T-cell (primary cell): ENCODE measurements around the gene IZUMO4. TPM values are rescaled to one million over a fixed set of nuclear protein-coding genes. Genes with fewer than 3 reads are reported as not detected.

Experiments
- ATAC-seq, 4 experiments: fragments of 200-7000 bp in 3 of 4; fragments of 150-1000 bp in 1 of 4; cut with Tn5 transposase; replicated peaks in 1 of 4; 1 replicate in 3 of 4; 2 replicates in 1 of 4; pipeline ENCODE4 v1.10.0; 2021; ENCODE audit warnings: moderate library complexity in 3 of 4, mild to moderate bottlenecking in 2 of 4, moderate number of reproducible peaks in 1 of 4
- CTCF ChIA-PET, 2 donors: fragments of 300-600 bp; sonication (Branson Sonifier 250); formaldehyde crosslinking; loops; one replicate each; lab custom pipeline; 2022; ENCODE audit warnings: antibody characterized with exemption in 2 of 2; lab: Charles Lee
- POLR2A ChIA-PET, 2 donors: fragments of 300-600 bp; sonication (Branson Sonifier 250); formaldehyde crosslinking; loops; one replicate each; lab custom pipeline; 2022; ENCODE audit warnings: antibody characterized with exemption in 2 of 2; lab: Charles Lee
- DNase-seq, 35 experiments: peaks; one replicate each; pipeline versions ENCODE4 v3.0.0 to v3.0.0-alpha.2; 2013 to 2023
- H3K27ac ChIP-seq: one replicate; pipeline ENCODE4 v1.5.1; 2013; ENCODE audit warnings: low read length
- H3K27me3 ChIP-seq, 2 experiments: replicated peaks in 1 of 2; 1 replicate in 1 of 2; 2 replicates in 1 of 2; pipeline versions ENCODE4 v1.6.1 to v1.7.0; 2013; ENCODE audit warnings: low read length in 1 of 2, mixed read lengths in 1 of 2; ENCODE audit not compliant: control insufficient read depth in 2 of 2, insufficient read depth in 2 of 2; ENCODE audit errors: extremely low read depth in 1 of 2
- H3K36me3 ChIP-seq, 2 donors: 1 replicate in 1 of 2; 2 replicates in 1 of 2; pipeline versions ENCODE4 v1.6.1 to v1.7.0; 2013; ENCODE audit warnings: low read length in 1 of 2; ENCODE audit not compliant: control insufficient read depth in 2 of 2, insufficient read depth in 1 of 2; ENCODE audit errors: extremely low read depth in 1 of 2
- H3K4me1 ChIP-seq, 2 experiments: 1 replicate in 1 of 2; 2 replicates in 1 of 2; pipeline versions ENCODE4 v1.6.1 to v1.7.0; 2013; ENCODE audit warnings: low read length in 2 of 2, mixed read lengths in 1 of 2; ENCODE audit not compliant: insufficient read depth in 2 of 2, control insufficient read depth in 1 of 2; ENCODE audit errors: extremely low read depth in 1 of 2
- H3K4me3 ChIP-seq, 2 donors: 1 replicate in 1 of 2; 2 replicates in 1 of 2; pipeline versions ENCODE4 v1.5.1 to v1.7.0; 2013; ENCODE audit warnings: mild to moderate bottlenecking in 2 of 2, low read length in 1 of 2, moderate library complexity in 1 of 2; ENCODE audit not compliant: control insufficient read depth in 1 of 2; ENCODE audit errors: extremely low read depth in 1 of 2
- H3K9me3 ChIP-seq: 2 replicates; pipeline ENCODE4 v1.7.0; 2013
- H3K27ac Mint-ChIP-seq, 2 donors: one replicate each; pipeline ENCODE4 v1.8.0; 2020 to 2021; ENCODE audit warnings: mild to moderate bottlenecking in 2 of 2, mixed read lengths in 2 of 2
- H3K27me3 Mint-ChIP-seq, 2 donors: one replicate each; pipeline ENCODE4 v1.8.0; 2021 to 2022; ENCODE audit warnings: mixed read lengths in 2 of 2
- H3K36me3 Mint-ChIP-seq: one replicate; pipeline ENCODE4 v1.8.0; 2021; ENCODE audit warnings: mixed read lengths
- H3K4me1 Mint-ChIP-seq, 3 donors: one replicate each; pipeline ENCODE4 v1.8.0; 2020 to 2022; ENCODE audit warnings: mixed read lengths in 3 of 3, mild to moderate bottlenecking in 1 of 3
- H3K4me3 Mint-ChIP-seq, 3 donors: one replicate each; pipeline ENCODE4 v1.8.0; 2020 to 2022; ENCODE audit warnings: mild to moderate bottlenecking in 3 of 3, mixed read lengths in 3 of 3, moderate library complexity in 3 of 3
- H3K9me3 Mint-ChIP-seq, 3 donors: one replicate each; pipeline ENCODE4 v1.8.0; 2020 to 2022; ENCODE audit warnings: mixed read lengths in 3 of 3
- WGBS: methylation state at CpG from one replicate; pipeline ENCODE4 v1.1.5; 2013; ENCODE audit warnings: missing lambda C conversion rate; ENCODE audit not compliant: insufficient coverage; 5-methylcytosine and 5-hydroxymethylcytosine counted together
- total RNA-seq, 35 experiments: library from RNA in 6 of 35; stranded (reverse) in 6 of 35; fragments of 120-200 nt in 1 of 35; gene quantifications; one replicate each; pipeline versions ENCODE4 v1.2.1 to v1.2.4 and lab custom pipeline; 2013 to 2026

Gene IZUMO4
- total RNA-seq, 5 donors from 2014 or later (not counting 1 experiment from before 2014, with no cell fraction given) = 14.0 to 23.5 (median 19.7) TPM

DNA sequence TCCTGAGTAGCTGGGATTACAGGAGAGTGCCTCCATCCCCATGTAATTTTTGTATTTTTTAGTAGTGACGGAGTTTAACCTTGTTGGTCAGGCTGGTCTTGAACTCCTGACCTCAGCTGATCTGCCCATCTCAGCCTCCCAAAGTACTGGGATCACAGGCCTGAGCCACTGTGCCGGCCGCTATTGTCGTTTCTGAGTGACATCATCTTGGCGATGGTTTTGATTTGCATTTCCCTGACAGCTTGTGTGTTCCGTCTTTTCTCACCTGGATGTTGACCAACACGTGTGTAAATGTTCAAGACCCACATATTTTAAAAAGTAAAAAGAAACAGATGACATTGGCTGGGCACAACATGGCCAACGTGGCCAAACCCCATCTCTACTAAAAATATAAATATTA lies 32.9 kb upstream of the IZUMO4 start:
- Histone ChIP-seq H3K9me3 (no peaks in the 10 kb centered on the region), H3K4me3 (no peak overlapping the region), H3K36me3 (no peaks in the 10 kb centered on the region), H3K4me1 (peaks cover 24 to 36% of the 10 kb centered on the region in 2 experiments), H3K27ac (no peak overlapping the region), H3K27me3 (no peaks in the 10 kb centered on the region)
- H3K9me3 Mint-ChIP-seq = no peaks in the 10 kb centered on the region
- WGBS = 91% methylated on average over 4 of the region's 8 CpGs
- H3K36me3 Mint-ChIP-seq = no peaks in the 10 kb centered on the region
- peak overlapping the region in 1 of 2 donors; percentile 48 for H3K27ac Mint-ChIP-seq
- H3K4me3 Mint-ChIP-seq = peak overlapping the region in 2 of 3 donors; percentile 21 to 89
- ChIA-PET POLR2A (interaction anchor here (0.6 kb wide), 2 partner anchors 40 to 87 kb away, joined by 3 to 5 read pairs; partner anchors contain the start of gene AP3D1 (in 1 of the 2)), CTCF (no interaction called here)
- DNase-seq = no peak
- H3K4me1 Mint-ChIP-seq = peaks cover 26 to 33% (median 28%) of the 10 kb centered on the region in 3 donors
- no peaks in the 10 kb centered on the region for H3K27me3 Mint-ChIP-seq
- no peak for ATAC-seq

DNA sequence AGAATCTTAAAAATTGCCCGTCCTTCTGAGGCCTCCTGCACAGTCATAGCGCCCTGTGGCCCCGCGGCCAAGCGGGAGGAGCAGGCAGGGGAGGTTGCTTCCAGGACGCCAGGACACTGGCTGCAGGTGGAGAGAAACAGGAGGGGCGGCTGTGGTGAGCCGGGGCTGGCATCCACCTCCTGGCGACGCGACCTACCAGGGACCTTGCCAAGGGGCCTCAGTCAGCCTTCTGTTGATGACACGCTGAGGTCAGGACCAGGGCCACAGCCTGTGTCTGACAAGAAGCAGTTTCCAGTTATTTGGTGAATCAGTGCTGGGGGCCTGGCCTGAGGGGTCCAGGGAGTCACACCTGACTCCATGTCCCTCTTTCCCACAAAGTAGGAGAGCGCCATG lies 32.3 kb upstream of the IZUMO4 start:
- Mint-ChIP-seq H3K4me1 (peaks cover 27 to 33% (median 28%) of the 10 kb centered on the region in 3 donors), H3K27ac (peak overlapping the region in 1 of 2 donors; percentile 48), H3K36me3 (no peaks in the 10 kb centered on the region), H3K27me3 (no peaks in the 10 kb centered on the region), H3K4me3 (no peak overlapping the region), H3K9me3 (no peaks in the 10 kb centered on the region)
- Histone ChIP-seq H3K27ac (no peak overlapping the region), H3K4me1 (peaks cover 20 to 36% of the 10 kb centered on the region in 2 experiments), H3K4me3 (no peak overlapping the region), H3K9me3 (no peaks in the 10 kb centered on the region), H3K36me3 (no peaks in the 10 kb centered on the region), H3K27me3 (no peaks in the 10 kb centered on the region)
- POLR2A ChIA-PET = no interaction called here
- ATAC-seq (no peak), DNase-seq (no peak)
- CTCF ChIA-PET = no interaction called here
- whole genome bisulfite sequencing = 94% methylated on average over 12 of the region's 13 CpGs

DNA sequence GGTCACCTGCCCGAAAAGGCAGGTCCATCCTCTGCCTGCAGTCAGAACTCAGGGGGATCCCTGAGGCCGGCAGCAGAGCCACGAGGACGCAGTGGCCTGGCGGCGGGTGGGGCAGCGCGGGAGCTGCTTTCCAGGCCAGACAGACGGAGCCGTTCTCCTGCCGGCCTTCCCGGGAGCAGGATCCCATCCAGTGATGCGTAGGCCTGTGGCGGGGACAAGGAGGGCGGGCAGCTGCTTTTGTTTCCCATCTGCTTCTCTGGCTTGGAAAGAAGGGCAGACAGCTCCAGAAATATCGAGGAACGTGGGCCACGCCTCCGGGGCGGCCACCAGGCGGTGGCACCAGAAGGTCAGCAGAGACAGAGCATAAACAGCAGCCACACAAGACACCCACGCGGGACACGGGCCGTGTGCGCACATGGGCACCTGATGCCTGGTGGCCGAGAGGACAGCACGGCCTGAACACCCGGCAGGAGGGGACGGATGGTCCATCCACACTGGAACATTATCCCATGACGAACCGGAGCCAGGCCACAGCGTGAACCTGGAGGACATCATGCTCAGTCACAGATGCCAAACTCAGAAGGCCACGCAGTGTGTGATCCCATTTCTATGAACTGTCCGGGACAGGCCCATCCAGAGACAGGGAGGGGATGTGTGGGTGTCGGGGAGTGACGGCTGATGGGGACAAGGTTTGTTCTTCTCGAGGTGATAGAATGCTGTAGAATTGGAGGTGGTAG lies 31.8 kb upstream of the IZUMO4 start:
- Mint-ChIP-seq H3K9me3 (no peaks in the 10 kb centered on the region), H3K27me3 (no peaks in the 10 kb centered on the region), H3K27ac (peak overlapping the region in 1 of 2 donors; percentile 23), H3K4me1 (peaks cover 31 to 36% (median 32%) of the 10 kb centered on the region in 3 donors), H3K4me3 (no peak overlapping the region), H3K36me3 (no peaks in the 10 kb centered on the region)
- Histone ChIP-seq H3K4me3 (no peak overlapping the region), H3K27me3 (no peaks in the 10 kb centered on the region), H3K4me1 (peaks cover 16 to 36% of the 10 kb centered on the region in 2 experiments), H3K9me3 (no peaks in the 10 kb centered on the region), H3K36me3 (no peaks in the 10 kb centered on the region), H3K27ac (no peak overlapping the region)
- ATAC-seq (no peak), DNase-seq (no peak)
- ChIA-PET CTCF (no interaction called here), POLR2A (no interaction called here)
- 97% methylated on average over 37 of the region's 38 CpGs for WGBS

GRCh38 chr19:2070436-2070827 lies 26.3 kb upstream of the IZUMO4 start:
- DNase-seq = no peak
- no peak overlapping the region for H3K4me3 ChIP-seq
- H3K27ac ChIP-seq = no peak overlapping the region
- peak overlapping the region in 1 of 2 donors; percentile 28 for H3K27ac Mint-ChIP-seq
- H3K4me1 ChIP-seq = peaks cover 0 to 37% of the 10 kb centered on the region in 2 experiments
- no peaks in the 10 kb centered on the region for H3K27me3 ChIP-seq
- WGBS = no CpG with 5 or more reads among the region's 10 CpGs
- peaks cover 13 to 42% of the 10 kb centered on the region in 2 donors for H3K36me3 ChIP-seq
- H3K4me3 Mint-ChIP-seq = no peak overlapping the region
- H3K36me3 Mint-ChIP-seq = peaks cover 23% of the 10 kb centered on the region
- ChIA-PET CTCF (interaction anchor here in 1 of 2 donors (1.1 kb wide), 1 partner anchor 13 kb away, joined by 4 read pairs; no protein-coding TSS in a partner anchor), POLR2A (interaction anchor here (0.6 to 1.0 kb wide), 5 partner anchors 13 to 216 kb away, joined by 3 to 12 read pairs (median 4); no protein-coding TSS in a partner anchor)
- no peaks in the 10 kb centered on the region for H3K9me3 ChIP-seq
- H3K9me3 Mint-ChIP-seq = no peaks in the 10 kb centered on the region
- no peaks in the 10 kb centered on the region for H3K27me3 Mint-ChIP-seq
- peaks cover 23 to 43% (median 33%) of the 10 kb centered on the region in 3 donors for H3K4me1 Mint-ChIP-seq
- ATAC-seq = peak in 1 of 4 experiments; percentile 4

GRCh38 chr19:2070986-2071673 lies 25.6 kb upstream of the IZUMO4 start:
- DNase-seq (no peak), ATAC-seq (peak in 1 of 4 experiments; percentile 3)
- H3K36me3 Mint-ChIP-seq = peaks cover 23% of the 10 kb centered on the region

More at GRCh38 chr19:2070986-2071673, 25.6 kb upstream of the IZUMO4 start:
- H3K4me3 ChIP-seq = no peak overlapping the region
- CTCF ChIA-PET = interaction anchor here in 1 of 2 donors (1.1 kb wide), 1 partner anchor 12 kb away, joined by 4 read pairs; no protein-coding TSS in a partner anchor
- H3K27ac ChIP-seq = no peak overlapping the region
- Mint-ChIP-seq H3K27me3 (no peaks in the 10 kb centered on the region), H3K4me1 (peaks cover 23 to 43% (median 33%) of the 10 kb centered on the region in 3 donors), H3K27ac (peak overlapping the region; percentile 82 to 86), H3K4me3 (no peak overlapping the region), H3K9me3 (no peaks in the 10 kb centered on the region)
- 93% methylated on average over 10 of the region's 19 CpGs for WGBS
- H3K9me3 ChIP-seq = no peaks in the 10 kb centered on the region
- peaks cover 13 to 49% of the 10 kb centered on the region in 2 donors for H3K36me3 ChIP-seq
- peaks cover 0 to 40% of the 10 kb centered on the region in 2 experiments for H3K4me1 ChIP-seq
- H3K27me3 ChIP-seq = no peaks in the 10 kb centered on the region
- POLR2A ChIA-PET = interaction anchor here (0.6 to 1.0 kb wide), 5 partner anchors 13 to 217 kb away, joined by 3 to 12 read pairs (median 4); no protein-coding TSS in a partner anchor
